ENCODE data around the gene RHO.
"Not testable (repeated sequence)": the region's sequence is repeated elsewhere in the genome, so short reads cannot be mapped to it uniquely, and the experiment has no call there.

Gene RHO

GRCh38 chr3:129528589-129529100, at the start of gene RHO:
TSS of gene RHO (plus strand) at chr3:129528639. CDS start at chr3:129528734, 95 bp downstream.
- DNase-seq (ENCODE audit: low read depth), result no peak

- DNase-seq (ENCODE audit: low read depth), result not testable (repeated sequence)
Measured at GRCh38 chr3:129481225-129481765, 47.1 kb upstream of the RHO start.

- DNase-seq (ENCODE audit: low read depth), result peak; percentile 51
Measured at GRCh38 chr3:129481766-129482332, 46.6 kb upstream of the RHO start.

- no peak for DNase-seq (ENCODE audit: low read depth)
Measured at GRCh38 chr3:129482721-129483120, 45.7 kb upstream of the RHO start.

DNA sequence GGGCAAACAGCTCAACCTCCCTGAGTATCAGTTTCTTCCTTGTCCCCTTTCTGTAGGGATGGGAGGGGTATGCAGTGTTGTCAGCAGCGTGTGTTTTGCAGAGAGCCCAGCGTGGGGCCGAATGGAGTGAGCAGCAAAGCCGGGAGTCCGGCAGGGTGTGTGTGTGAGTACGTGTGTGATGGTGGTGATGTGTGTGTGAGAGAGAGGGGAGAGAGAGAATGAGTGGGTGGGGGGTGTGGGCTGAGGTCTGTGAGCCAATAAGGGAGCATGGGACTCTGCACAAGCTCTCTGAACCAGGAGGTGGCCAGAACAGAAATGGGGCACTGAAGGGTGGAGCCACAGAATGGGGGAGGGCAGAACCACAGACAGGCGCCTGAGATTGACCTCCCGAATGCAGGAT, 44.6 kb upstream of the RHO start:
- DNase-seq (ENCODE audit: low read depth), result no peak

- DNase-seq (ENCODE audit: low read depth), result not testable (repeated sequence)
Measured at GRCh38 chr3:129485146-129485545, 43.3 kb upstream of the RHO start.

DNA sequence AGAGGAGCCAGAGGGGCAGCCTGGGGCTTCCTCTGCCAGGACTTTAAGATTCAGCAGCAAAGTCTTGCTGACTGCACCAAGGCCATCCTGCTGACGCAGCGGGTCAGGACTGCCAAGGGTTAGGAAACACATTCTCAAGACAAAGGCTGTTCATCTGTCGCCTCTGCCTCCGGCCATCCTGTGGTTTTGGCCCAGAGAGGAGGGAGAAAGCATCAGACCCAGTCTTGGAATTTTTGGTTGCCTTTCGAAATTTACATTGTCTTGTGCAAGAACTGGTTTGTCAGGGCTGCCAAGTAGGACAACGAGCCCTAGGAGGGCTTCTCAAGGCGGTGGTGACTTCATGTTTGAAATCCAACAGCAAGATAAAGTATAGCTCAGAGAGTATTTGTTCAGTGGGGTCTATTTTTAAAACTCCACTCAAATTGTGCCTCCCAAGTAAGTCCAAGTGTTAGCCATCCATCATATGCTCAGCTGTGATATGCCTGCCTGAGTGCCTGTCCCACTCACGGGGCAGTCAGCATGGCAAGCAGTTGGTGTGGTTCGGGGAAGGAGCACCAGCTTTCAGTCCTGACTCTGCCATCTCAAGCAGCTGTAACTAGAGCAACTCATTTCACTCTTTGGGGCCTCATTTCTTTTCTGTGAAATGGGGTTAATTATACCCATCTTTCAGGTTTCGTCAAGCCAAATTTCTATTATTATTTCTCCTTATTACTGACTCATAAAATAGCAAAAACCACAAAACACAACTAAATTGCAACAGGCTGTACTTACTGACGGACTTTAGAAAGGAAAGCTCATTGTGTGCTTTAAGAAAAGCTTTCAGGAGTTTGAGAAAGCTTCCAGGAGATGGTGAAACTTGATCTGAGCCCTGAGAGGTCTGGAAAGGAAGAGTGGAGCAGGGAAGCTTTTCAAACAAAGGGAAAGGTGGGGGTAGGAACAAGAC, 42.4 kb upstream of the RHO start:
- DNase-seq (ENCODE audit: low read depth), result no peak

- no peak for DNase-seq (ENCODE audit: low read depth)
Measured at GRCh38 chr3:129486664-129487035, 41.8 kb upstream of the RHO start.

DNA sequence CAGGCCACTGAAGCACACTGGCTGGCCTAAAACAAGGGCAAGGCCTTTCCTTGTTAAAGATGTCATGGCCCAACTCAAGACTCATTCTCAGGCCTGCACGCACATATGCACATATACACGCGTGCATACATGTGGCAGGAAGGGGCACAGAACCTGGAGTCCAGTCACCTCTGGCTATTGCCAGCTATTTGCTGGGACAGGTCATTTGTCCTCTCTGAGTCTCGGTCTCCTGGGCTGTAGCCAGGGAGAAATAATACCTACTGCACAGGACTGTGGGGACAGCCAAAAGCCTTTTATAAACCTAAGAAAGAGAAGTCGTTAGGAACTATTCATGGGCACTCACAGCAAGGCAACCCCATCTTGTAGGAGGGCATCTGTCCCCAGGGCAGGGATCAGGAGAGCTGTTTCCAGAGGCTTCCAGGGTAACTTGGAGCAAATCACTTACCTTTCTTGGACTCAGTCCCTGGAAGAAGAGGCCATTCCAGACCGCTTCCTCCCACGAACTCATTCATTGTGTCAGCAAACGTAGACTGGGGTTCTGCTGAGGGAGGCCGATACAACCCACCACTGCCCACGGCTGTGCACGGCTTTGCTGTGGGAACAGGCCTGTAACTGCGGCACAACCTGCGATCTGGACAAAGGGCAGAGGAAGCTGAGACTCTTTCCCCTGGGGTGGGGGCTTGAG, 41.1 kb upstream of the RHO start:
- no peak for DNase-seq (ENCODE audit: low read depth)

DNA sequence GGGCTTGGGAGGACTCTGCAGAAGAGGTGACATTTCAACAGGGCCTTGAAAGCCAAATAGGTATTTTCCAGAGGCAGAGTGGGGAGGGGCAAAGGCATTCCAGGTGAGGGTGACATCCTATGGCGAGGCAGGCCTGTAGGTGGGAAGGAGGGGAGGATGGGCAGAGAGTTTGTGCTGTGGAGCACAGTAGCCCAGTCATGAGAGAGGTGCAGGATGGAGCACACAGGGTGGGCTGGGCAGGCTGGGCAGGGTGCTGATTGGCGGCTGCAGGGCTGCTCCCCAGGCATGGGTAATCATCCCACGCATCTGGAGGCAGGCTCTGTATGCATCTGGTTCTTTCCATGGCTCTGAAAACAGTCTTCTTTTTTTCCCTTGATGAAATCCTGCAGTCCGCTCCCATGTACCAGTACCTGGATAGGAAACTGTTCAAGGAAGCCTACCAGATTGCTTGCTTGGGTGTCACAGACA, 40.5 kb upstream of the RHO start:
- DNase-seq (ENCODE audit: low read depth), result not testable (repeated sequence)

DNA sequence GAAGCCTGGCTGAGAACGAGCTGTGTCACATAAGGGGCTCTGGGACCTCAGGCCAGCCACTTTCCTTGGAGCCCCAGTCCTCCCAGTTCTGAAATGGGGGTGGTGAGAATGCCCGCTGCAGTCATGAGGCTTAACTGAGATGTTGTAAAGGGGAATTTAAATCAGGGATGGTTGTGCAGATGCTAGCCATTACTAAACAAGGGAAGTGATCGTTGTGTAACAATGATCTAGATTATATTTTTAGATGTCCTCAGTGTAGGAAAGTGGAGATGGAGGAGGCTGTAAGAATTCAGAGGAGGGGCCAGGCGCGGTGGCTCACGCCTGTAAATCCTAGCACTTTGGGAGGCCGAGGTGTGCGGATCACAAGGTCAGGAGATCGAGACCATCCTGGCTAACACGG, 39.2 kb upstream of the RHO start:
- DNase-seq (ENCODE audit: low read depth), result not testable (repeated sequence)

DNA sequence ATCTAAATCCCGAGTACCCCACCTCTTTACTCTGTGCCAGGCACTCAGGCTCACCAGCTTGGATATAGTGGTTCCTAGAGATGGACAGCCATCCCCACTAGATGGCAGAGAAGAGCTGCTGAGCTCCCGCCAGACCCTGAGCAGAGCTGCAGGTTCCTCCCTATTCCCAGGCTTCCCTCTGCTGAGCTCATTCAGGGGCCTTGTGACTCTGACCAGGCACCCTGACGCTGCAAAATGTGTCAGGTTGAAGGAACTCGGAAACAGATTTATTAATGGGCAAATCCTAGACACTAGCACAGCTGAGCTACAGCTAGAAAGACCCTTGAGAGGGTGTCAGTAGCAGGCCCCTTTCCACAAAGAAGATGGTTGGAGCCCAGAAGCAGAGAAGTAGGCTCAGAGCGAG, 38.2 kb upstream of the RHO start:
- peak; percentile 19 for DNase-seq (ENCODE audit: low read depth)

DNA sequence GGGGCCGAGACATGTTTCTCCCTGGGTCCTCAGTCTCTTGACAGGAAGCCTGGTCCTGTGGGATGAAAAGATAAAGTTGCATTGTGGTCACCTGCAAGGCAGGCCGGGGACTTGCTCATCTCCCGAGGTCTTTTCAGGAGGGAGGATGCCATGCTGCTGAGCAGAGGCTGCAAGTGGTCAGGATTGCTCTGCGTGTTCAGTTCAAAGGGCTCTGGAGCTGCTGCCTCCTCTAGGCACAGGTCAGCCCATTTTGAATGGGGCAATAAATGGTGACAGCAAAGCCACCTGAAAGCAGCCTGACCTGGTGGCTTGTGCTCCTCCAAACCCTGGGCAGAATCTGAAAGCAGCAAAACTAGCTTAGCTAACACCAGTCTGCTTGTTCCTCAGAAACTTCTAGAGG, 37.4 kb upstream of the RHO start:
- DNase-seq (ENCODE audit: low read depth), result not testable (repeated sequence)

GRCh38 chr3:129491794-129492193, 36.6 kb upstream of the RHO start:
- DNase-seq (ENCODE audit: low read depth), result no peak

DNA sequence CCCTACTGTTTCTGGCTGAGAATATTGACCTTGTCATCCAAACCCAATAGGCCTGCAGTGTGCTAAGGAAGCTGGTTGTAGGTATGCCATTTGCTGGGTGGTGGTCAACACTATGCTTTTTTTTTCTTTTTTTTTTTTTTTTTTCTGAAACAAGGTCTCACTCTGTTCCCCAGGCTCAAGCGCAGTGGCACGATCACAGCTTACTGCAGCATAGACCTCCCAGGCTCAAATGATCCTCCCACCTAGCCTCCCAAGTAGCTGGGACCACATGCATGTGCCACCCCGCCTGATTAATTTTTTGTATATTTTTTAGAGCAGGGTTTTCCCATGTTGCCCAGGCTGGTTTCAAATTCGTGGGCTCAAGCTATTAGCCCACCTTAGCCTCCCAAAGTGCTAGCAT, 35.7 kb upstream of the RHO start:
- DNase-seq (ENCODE audit: low read depth), result no peak

DNA sequence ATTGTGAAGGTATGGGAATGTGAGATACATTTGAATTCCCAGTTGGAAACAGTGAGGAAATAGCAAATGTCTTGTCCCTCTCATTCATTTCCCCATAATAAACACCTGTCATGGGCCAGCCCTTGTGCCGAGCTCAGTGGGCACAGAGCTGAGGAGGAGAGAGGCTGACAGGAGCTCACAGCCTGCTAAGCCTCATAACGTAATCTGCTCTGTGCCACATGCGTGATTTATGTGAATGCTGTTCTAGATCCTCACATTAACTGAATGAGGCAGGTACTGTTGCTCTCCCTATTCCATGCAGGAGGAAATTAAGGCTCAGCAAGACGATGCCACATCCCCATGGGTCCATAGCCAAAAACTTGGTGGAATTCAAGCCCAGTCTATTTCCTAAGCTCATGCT, 35.2 kb upstream of the RHO start:
- DNase-seq (ENCODE audit: low read depth), result no peak

- not testable (repeated sequence) for DNase-seq (ENCODE audit: low read depth)
Measured at GRCh38 chr3:129494499-129494898, 33.9 kb upstream of the RHO start.

DNA sequence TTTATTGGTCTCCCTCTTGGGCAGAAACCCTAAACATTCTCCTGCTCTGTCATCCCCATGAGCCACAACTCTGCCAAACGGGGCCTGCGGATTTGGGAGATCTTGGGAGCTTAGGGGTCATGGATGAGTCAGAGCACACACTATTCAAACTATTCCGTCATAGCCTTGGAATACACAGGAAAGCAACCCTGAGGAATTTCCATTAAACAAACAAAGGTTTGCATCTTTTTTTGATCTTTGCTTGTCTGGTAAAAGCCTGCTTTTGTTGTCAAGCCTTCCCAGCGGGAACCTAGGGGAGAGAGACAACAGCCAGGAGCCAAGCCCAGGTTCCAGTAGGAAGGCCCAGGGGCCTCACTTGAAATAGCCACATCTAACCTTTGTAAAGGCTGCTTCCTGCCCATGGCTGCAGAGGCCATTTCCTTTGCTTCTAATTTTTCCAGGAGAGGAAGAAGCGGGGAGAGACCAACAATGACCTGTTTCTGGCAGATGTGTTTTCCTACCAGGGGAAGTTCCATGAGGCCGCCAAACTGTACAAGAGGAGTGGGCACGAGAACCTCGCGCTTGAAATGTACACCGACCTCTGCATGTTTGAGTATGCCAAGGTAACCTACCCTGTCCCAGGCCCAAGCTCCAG, 33.3 kb upstream of the RHO start:
- not testable (repeated sequence) for DNase-seq (ENCODE audit: low read depth)

DNA sequence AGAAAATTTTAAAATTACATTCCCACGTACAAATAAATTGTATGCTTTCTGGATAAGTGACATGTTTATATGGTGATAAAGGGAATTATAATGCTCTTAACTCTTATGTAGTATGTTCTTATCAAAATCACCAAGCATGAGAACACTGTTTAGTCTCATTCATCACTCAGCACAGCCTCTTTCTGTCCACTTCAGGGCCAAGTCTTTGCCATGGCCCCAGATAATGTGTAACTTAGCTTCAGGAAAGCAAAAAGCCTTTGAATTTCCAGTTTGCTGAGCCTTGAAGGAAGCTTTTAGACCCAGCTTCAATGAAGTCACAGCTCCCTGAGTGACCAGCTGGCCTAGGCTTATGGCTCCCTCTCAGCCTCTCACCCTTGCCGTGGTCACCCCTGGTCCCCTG, 30.6 kb upstream of the RHO start:
- not testable (repeated sequence) for DNase-seq (ENCODE audit: low read depth)

DNA sequence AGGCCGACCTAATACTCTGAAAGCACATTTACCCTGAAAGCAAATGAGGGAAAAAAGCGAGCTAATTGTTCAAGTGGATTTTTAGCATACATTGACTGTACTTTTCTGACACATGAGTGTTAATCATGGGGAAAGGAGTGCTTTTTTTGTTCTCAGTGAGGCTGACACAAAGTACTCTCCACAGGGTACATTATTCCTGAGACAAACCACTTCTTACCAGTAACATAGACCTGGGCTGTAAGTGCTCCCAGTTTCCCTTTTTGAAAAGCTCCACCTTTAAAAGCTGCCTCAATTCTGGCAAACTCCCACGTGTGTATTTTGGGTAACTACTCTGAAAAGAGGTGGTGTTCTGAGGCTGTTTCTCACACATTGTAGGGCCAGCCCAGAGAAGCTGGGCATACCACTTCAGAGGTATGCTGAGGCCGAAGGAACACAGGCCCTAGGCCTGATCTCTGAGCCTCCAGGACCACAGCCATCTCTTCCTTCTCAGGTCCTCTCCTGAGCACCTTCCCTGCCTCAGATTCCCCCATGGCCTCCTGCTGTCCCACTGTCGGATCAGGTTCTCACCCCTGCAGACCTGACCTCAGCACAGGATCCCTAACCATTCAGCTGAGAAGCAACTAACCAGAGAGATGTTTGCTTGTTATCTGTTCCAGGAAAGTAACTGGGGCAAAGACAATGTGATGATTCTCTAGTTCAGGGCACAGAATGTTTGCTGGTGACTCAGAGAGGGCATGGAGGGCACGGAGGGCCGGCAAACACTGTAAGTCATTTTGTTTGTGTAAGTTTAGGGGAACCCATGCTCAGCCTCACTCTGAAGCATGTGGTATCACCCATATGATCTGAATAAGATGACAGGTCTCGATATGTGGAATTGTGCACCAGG, 29.6 kb upstream of the RHO start:
- not testable (repeated sequence) for DNase-seq (ENCODE audit: low read depth)

All from stimulated activated CD4-positive, alpha-beta T cell treated with anti-CD3 and anti-CD28 coated beads, Interleukin-2, amount 100 ng/mL, for 4 hours (primary cell).